Measurements from ENCODE around the gene LTB4R. TPM values are rescaled to one million over a fixed set of nuclear protein-coding genes. Genes with fewer than 3 reads are reported as not detected.

Gene LTB4R, protein sequence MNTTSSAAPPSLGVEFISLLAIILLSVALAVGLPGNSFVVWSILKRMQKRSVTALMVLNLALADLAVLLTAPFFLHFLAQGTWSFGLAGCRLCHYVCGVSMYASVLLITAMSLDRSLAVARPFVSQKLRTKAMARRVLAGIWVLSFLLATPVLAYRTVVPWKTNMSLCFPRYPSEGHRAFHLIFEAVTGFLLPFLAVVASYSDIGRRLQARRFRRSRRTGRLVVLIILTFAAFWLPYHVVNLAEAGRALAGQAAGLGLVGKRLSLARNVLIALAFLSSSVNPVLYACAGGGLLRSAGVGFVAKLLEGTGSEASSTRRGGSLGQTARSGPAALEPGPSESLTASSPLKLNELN
- 1 to 10 TPM; 2.1 to 6.5 (median 4.9) TPM for polyA plus RNA-seq (ENCODE audit: insufficient read length in 4 of 4)

DNA sequence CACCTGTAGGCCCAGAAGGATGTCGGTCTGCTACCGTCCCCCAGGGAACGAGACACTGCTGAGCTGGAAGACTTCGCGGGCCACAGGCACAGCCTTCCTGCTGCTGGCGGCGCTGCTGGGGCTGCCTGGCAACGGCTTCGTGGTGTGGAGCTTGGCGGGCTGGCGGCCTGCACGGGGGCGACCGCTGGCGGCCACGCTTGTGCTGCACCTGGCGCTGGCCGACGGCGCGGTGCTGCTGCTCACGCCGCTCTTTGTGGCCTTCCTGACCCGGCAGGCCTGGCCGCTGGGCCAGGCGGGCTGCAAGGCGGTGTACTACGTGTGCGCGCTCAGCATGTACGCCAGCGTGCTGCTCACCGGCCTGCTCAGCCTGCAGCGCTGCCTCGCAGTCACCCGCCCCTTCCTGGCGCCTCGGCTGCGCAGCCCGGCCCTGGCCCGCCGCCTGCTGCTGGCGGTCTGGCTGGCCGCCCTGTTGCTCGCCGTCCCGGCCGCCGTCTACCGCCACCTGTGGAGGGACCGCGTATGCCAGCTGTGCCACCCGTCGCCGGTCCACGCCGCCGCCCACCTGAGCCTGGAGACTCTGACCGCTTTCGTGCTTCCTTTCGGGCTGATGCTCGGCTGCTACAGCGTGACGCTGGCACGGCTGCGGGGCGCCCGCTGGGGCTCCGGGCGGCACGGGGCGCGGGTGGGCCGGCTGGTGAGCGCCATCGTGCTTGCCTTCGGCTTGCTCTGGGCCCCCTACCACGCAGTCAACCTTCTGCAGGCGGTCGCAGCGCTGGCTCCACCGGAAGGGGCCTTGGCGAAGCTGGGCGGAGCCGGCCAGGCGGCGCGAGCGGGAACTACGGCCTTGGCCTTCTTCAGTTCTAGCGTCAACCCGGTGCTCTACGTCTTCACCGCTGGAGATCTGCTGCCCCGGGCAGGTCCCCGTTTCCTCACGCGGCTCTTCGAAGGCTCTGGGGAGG, at the start of gene LTB4R:
LTB4R (plus strand) TSS at position 857 of the 959 bp plus-strand sequence. CDS start 4,150 bp downstream, outside the sequence.
- no peak for DNase-seq (ENCODE audit: low read depth in 4 of 4, low spot score in 3 of 4)

DNA sequence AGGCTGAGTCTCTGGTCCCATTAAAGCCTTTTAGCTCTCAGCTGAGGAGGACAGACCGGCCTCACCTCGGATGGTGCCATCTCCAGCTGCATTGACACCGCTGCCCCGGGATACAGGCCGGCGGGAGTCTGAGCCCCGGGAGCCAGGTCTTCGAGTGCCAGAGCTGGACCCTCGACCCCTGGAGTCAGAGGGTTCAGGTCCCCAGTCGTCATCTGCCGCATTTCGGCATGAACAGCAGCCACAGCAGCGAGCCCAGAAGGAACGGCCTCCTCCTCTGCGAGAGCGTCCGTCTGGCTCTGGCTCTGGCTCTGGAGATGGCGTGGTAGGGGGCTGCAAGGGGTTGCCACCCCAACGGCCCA, 49.4 kb upstream of the LTB4R start:
- no peak for DNase-seq (ENCODE audit: low read depth in 4 of 4, low spot score in 3 of 4)

DNA sequence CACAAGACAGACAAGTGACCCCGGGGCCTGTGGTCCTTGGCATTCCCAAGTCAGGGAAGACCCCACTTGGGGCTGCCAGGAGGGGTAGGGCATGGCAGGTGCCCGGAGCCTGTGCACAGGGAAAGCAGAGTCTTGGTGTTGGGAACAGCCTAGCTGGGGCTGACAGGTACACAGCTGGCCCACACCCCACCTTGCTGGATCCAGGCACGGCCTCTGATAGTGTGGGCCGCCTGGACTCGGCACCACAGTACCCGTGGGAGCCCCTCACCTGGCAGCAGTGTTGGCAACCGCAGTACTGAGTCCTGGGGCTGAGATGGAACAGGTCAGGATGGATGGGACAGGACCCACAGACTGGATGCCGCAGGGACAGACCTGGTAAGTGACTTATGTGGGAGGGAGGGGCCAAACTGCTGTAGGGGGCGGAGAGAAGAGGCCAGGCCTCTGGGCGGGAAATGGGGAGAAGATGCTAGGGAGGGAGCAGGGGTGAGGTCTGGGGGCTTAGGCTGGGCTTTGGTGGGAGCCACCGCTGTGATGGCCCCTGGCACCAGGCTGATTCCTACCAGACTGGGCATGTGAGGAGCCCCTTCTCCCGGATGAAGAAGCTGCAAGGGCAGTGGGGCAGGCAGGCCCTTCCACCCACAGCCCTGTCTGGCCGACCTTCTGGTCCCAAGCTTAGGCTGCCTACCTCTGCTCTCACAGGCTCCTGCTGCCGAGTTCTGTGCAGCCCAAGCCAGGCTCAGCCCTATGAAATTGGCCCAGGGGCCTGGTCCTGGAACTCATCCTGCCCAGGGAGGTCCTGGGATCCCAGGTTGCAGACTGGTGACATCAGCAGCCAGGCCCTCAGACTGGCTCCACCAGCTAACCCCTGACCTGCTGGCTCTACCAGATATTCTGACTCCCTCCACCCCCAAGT, 48.2 kb upstream of the LTB4R start, which contains the start of gene TGM1:
TGM1 (minus strand) TSS at position 357 of the 913 bp plus-strand sequence. CDS start 825 bp downstream, outside the sequence.
- no peak for DNase-seq (ENCODE audit: low read depth in 4 of 4, low spot score in 3 of 4)

DNA sequence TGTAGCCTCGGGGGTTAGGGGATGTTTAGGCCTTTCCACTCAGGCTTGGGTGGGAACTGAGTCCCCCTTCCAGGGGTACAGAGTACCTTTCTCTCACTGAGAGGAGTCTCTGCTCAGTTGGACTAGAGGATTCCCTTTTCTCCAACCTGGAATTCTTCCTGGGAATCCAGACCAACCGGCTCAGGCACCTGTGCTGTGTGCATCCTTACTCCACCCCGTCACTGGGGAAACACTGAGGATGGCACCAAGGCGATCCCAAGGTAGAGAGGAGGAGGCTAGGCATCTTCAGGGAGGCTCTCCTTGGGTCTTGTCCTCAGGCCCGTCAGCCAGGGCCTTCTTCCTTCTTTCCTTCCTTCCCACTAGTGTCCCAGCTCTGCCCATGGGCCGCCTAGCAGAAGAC, 47.5 kb upstream of the LTB4R start:
- no peak for DNase-seq (ENCODE audit: low read depth in 4 of 4, low spot score in 3 of 4)

GRCh38 chr14:24264298-24264697, 47.0 kb upstream of the LTB4R start:
- DNase-seq (ENCODE audit: low read depth in 4 of 4, low spot score in 3 of 4), result no peak

GRCh38 chr14:24266344-24267244, 44.7 kb upstream of the LTB4R start:
- no peak for DNase-seq (ENCODE audit: low read depth in 4 of 4, low spot score in 3 of 4)

GRCh38 chr14:24267516-24267915, 43.8 kb upstream of the LTB4R start:
- DNase-seq (ENCODE audit: low read depth in 4 of 4, low spot score in 3 of 4), result no peak

GRCh38 chr14:24268225-24268624, 43.1 kb upstream of the LTB4R start:
- DNase-seq (ENCODE audit: low read depth in 4 of 4, low spot score in 3 of 4), result no peak

- DNase-seq (ENCODE audit: low read depth in 4 of 4, low spot score in 3 of 4), result no peak
These were observed 41.9 kb upstream of the LTB4R start for GRCh38 chr14:24269368-24269767.

DNA sequence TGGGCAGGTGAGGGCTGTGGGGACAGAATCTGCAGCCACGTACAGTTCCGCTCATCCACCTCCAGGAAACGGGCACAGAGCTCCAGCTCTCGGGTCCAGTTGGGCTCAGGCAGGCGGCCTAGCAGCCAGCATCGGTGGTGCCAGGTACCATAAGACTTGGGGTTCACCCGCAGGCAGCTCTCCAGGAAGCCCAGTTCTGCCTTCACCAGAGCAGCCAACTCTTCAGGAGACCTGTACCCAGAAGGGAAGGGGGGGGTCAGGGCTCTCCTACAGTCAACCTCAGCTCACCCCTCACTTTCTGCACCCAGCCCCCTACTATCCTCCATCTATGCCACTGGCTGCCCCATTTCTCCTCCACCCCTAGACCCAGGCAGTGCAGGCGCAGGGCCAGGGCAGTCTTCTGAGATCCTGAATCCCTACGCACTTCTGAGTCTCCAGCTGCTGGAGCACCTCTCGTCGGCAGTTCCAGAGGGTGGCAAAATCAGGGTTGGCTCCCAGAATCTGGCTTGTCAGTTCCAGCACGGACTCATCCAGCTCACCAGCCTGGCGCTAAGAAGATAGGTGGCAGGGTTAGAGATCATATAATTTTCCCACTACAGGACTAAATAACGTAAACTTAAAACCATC, 41.3 kb upstream of the LTB4R start:
- no peak for DNase-seq (ENCODE audit: low read depth in 4 of 4, low spot score in 3 of 4)

GRCh38 chr14:24270537-24271133, 40.7 kb upstream of the LTB4R start:
- DNase-seq (ENCODE audit: low read depth in 4 of 4, low spot score in 3 of 4), result peak in 1 of 4 donors; percentile 2

DNA sequence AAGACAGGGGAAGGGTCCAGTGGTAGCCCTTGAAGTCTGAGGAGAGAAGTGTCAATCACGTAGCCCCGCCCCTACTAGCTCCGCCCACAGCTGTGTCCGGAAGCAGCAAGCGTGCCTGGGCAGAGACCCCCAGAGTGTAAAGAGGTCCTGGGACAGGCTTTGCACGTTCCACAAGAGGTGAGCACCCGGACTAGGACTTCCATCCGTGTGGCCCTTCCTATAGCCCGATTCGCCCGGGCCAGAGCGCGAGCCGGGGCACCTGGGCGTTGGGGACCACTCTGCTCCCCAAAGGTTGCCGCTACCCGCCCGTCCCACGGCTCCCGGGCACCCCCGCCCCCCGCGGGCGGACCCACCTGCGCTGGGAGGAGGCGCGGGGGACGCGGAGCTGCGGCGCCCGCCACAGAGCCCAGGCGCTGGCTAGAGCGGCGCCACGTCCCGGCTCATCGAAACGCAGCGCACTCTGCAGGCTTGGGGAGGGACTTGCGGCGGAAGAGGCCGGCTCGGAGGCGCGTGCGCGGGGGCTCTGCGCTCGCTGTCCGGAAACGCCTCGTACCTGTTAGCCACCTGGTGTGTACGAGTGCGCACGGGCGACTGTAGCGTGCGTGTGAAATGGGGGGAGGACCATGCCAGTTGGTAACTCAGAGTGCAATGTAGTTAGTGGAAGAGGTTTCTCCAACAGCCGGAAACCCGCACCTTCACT, 40.0 kb upstream of the LTB4R start, which contains the start of gene RABGGTA:
RABGGTA (minus strand) TSS at position 464 of the 700 bp plus-strand sequence. CDS start 482 bp downstream, outside the sequence.
- DNase-seq (ENCODE audit: low read depth in 4 of 4, low spot score in 3 of 4), result peak; percentile 71 to 82 (median 76)

DNA sequence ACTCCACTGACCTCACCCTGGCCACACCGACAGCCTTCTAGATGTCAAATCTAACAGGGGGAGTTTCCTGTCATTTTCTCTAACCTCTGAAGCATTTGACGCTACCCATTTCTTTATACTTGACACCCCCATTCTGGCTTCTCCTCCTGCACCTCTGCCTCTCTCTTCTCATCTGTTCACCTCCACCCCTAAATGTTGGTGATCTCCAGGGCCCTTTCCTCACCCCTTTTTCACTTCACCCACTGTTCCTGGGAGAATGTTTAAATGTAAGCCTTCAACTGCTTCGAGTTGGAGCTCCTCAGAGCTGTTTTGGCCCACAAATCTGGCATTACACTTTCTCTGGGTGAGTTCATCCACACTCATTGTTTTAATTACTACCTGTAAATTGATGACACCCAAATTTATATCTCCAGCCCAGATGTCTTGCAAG, 39.5 kb upstream of the LTB4R start:
- DNase-seq (ENCODE audit: low read depth in 4 of 4, low spot score in 3 of 4), result no peak

DNA sequence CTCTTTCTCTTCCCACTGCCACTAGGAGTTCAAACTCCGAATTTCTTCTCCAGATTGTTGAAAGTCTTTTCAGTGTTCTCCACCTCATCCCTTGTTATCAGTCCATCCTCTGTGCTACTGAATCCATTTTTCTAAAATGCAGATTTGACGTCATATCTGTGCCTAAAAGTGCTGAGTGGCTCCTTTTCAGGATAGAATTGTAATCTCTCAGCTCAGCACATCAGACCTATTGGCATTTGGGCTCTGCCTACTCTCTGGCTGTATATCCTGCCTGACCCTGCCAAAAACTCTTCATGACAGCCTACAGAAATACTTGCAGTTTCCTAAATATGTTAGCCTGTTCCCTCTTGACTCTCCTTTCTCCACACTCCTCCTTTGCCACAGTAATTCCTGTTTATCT, 38.8 kb upstream of the LTB4R start:
- no peak for DNase-seq (ENCODE audit: low read depth in 4 of 4, low spot score in 3 of 4)

- DNase-seq (ENCODE audit: low read depth in 4 of 4, low spot score in 3 of 4), result no peak
These were observed 37.8 kb upstream of the LTB4R start for GRCh38 chr14:24273422-24273998.

DNA sequence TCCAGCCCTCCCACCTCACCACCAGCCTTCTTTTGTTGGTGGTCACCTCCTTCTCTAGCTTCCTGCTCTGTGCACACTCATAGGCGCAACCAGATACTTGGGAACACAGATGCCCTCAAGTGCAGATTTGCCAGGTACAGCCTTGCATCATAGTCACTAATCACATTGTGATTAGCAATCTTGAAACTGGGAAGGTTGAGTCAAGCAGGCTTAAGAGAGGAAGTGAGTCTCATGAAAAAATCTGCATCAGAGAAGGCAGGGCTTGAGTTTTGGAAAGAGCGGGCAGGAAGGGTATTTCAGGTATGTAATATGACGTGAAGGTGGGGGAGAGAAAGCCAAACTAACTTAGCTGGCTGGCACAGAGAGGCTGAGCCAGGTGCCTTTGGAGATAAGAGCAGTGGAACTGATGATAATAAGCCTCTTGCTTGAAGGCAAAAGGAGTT, 37.2 kb upstream of the LTB4R start:
- DNase-seq (ENCODE audit: low read depth in 4 of 4, low spot score in 3 of 4), result no peak

- DNase-seq (ENCODE audit: low read depth in 4 of 4, low spot score in 3 of 4), result no peak
These were observed 34.2 kb upstream of the LTB4R start for GRCh38 chr14:24277071-24277470.
